GM19455 (cell line): Measurements from ENCODE around the gene KLHL30.

Experiments used
- ATAC-seq: cut with Tn5 transposase; IDR thresholded peaks from one replicate; pipeline ENCODE4 v1.9.1; 2021; ENCODE audit not compliant: unreplicated experiment

The KLHL30 gene

DNA sequence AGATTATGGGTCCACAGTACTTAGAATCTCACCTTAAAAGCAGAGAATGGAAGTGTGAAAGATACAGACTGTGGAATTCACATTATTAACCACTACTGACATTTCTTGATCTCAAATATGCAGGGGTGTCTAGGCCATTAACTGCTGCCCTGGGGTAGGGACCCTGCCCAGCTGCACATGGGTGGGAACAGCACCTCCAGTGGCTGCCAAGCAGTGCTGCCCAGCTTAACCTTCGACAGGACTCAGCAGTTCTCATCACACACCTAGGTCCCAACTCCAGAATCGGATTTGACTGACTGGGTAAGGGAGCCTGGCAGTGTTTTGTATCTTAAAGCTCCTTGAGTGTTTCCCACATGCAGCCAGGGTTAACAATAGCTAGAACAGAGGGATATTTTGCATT, 35.2 kb downstream of the KLHL30 start:
- no peak for ATAC-seq

DNA sequence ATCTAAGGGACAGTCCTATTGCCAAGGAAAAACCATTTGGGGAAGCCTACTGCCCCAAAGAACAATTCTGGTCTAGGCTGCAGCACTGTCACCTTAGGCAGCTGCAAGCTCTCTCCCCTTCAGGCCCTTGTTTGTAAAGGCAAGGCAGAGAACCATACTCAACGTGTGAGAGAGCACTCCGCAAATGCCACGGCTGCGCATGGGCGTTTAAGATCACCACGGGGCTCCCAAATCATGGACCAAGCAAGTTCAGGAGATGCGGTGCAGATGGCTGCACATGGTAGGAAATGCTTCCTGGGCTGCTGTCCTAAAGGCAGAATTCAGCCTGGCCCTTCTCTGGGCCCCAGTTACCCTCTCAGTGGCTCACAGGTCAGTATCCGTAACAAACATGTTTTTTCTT, 35.8 kb downstream of the KLHL30 start:
- ATAC-seq: no peak

DNA sequence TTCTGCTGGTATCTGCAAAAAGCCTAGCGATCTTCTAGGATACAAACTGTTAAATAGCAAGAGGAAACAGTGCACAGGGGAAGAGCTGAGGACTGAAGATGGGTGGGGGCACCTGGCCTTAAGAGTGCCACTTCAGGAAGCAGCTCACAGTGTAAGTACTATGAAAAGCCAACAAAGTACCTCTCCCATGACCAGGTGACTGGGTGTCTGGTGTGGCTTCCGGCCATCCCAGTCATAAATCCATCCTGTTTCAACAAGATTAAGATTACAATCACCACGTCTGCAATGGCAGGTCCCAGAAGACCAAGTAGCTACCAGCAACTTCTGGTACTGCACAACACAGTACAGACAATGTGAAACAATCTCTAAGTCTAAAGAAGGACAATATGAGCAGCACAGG, 36.2 kb downstream of the KLHL30 start:
- ATAC-seq: no peak

DNA sequence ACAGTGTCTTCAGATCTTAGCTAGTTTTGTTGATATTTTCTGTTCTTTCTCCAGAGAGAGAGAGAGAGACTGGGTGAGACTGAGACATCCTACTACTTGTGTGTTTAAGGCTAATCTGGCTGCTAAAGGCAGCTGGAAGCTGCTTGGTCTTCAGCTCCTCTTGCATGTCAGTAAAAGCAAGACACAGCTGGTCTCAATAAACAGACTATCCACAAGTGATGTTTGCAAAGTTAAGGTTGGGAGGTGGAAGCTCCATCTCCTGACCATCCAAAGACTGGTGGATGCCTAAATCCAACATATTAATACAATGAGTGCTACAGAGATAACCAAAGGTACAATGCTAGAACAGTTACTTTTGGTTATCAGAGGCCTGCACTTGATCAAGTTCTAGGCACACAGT, 38.1 kb downstream of the KLHL30 start:
- no peak for ATAC-seq

DNA sequence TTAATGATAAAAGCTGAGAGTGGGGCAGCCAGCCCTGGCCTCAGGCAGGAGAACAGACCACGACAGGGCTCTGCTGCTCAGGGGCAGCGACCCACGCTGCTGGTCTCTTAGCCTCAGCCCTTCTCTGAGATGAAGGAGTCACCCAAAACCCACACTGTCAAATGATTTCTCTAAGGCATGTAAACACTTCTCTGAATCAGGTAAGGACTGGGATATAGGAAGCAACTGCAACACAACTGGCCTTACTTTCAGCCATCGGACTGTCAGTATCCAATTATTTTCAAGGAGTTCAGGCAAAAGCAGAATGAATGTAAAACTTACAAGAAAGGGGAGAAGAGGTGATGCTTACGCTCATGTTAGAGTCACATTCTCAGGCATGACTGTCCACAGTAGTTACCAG, 42.1 kb downstream of the KLHL30 start:
- ATAC-seq: no peak

DNA sequence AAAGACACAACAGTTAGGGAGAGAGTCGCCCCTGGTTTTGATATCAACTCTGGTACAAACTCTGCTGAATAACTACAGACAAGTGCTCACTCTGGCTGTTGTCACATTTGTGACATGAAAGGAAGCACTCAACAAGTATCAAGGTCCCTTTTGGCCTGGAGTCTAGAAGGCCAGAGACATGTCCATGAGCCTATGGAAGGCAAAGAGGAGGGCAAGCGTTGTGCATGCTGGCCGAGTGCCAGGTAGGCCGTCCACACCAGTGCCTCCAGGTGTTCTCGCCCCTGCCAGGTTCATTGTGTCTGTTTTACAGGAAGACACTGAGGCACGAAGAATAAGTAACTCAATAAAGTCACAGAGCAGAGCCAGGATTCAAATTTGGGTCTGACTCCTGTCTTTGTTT, 43.9 kb downstream of the KLHL30 start:
- ATAC-seq: no peak

DNA sequence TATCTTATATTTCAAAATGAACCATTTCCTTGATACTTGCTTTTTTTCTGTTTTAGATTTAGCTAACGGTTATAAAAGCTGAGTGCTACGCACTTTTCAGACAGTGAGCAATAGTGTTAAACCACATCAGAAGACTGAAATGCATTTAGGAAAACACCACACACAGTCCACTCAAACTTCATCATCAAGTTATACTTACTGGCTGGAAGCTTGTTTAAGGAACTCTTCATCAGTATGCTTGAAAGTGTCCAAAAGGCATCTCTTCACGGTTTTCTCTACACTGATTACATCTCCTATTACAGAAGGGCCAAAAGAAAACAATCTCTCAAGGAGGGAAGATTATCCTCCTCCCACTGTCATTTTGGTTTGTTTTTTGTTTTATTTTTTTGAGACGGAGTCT, 45.4 kb downstream of the KLHL30 start:
- ATAC-seq: no peak

DNA sequence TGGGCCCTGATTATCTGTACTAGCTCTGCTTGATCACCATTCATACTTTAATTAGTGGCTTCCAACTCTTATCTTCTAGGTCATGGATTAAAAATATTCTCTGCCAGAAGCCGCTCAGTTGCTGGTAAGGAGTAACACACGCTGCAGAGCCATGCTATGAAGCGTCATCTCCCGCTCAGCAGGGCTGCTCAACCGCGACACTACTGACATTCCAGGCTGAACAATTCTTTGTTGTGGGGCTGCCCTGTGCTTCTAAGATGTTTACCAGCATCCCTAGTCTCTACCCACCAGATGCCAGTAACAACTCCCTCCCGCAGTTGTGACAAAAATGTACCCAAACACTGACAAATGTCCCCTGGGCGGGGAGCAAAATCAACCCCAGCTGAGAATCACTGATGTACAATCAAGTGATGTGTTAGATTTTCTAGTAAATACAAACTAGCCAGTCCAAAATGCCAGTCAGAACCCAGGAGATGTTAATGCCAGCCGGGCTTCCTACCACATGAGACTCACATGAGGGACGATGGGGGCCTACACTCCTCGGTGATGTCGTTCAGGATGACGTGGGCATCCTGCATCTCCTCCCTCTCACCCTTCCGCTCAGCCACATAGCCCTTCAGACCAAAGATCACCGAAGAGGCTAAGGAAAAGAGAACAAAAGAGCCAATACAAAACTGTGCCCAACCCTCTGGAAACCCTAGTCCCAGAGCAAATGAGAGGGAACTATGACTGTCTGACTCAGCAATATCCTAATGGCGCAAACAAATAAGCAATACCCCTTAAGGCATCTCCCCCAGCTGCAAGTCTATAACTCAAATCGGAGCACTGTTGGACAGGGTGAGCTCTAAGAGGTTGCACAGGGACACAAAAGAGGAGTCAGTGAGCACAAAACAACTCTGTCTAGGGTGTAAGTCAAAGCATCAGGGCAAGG, 49.4 kb downstream of the KLHL30 start:
- ATAC-seq: no peak

DNA sequence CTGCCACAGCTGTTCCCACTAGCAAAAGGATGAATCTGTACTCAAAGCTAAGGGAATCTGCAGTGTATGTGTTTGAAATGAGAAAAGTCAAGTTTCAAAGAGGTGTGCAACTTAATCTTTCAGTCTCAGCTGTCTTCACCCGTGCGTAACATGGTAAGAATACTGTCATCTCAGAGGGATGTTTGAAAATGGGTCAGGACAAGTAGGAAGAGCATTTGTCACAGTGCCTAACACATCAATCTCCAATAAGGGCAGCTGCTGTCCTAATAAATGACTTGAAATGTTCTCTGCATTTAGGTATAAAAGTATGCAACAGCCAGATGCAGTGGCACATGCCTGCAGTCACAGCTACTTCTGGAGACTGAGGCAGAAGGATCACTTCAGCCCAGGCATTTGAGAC, 52.0 kb downstream of the KLHL30 start:
- ATAC-seq: no peak
